Panc1 (cell line): ENCODE measurements around the gene NFAM1.

Source experiments
- POLR2AphosphoS5 ChIP-seq: IDR thresholded peaks from 2 replicates; pipeline ENCODE4 v1.6.1; 2012; ENCODE audit warnings: mild to moderate bottlenecking, low read depth, low read length, moderate library complexity
- SIN3A ChIP-seq: IDR thresholded peaks from 2 replicates; pipeline ENCODE4 v1.6.1; 2012; ENCODE audit warnings: low read depth, mild to moderate bottlenecking, low read length, moderate library complexity, borderline replicate concordance; ENCODE audit not compliant: insufficient read depth
- TF ChIP-seq, protein P1 (sequence below): fragments of 450-650 bp; IDR thresholded peaks from 2 replicates; pipeline ENCODE4 v1.5.1; 2017; ENCODE audit warnings: mild to moderate bottlenecking
- TF ChIP-seq, protein P2 (sequence below), 2 experiments: IDR thresholded peaks; 2 replicates each; pipeline ENCODE4 v1.6.1; 2011 to 2012; ENCODE audit warnings: low read depth in 2 of 2, control low read depth in 1 of 2, low read length in 1 of 2, mild to moderate bottlenecking in 1 of 2, moderate library complexity in 1 of 2; ENCODE audit not compliant: insufficient read depth in 1 of 2

DNA sequence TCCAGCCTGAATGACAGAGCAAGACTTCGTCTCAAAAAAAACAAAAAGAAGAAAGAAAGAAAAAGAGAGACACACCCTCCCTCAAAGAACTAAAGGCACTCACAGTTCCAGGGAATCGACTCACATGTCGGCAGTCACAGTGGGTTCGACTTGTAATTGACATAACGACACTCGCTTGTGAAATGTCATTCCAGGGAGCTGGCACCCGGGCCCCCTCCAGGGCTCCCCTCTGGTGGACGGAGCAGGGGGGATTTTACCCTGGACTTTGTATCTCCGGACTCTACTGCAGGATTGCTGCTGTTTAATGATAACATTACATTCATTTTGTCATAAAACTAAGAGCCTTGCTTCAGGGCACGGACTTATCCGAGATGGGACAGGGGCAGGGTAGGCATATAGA lies 18.2 kb downstream of the NFAM1 start:
- TF ChIP-seq, protein P1, sequence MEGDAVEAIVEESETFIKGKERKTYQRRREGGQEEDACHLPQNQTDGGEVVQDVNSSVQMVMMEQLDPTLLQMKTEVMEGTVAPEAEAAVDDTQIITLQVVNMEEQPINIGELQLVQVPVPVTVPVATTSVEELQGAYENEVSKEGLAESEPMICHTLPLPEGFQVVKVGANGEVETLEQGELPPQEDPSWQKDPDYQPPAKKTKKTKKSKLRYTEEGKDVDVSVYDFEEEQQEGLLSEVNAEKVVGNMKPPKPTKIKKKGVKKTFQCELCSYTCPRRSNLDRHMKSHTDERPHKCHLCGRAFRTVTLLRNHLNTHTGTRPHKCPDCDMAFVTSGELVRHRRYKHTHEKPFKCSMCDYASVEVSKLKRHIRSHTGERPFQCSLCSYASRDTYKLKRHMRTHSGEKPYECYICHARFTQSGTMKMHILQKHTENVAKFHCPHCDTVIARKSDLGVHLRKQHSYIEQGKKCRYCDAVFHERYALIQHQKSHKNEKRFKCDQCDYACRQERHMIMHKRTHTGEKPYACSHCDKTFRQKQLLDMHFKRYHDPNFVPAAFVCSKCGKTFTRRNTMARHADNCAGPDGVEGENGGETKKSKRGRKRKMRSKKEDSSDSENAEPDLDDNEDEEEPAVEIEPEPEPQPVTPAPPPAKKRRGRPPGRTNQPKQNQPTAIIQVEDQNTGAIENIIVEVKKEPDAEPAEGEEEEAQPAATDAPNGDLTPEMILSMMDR, result no peak
- TF ChIP-seq, protein P2, sequence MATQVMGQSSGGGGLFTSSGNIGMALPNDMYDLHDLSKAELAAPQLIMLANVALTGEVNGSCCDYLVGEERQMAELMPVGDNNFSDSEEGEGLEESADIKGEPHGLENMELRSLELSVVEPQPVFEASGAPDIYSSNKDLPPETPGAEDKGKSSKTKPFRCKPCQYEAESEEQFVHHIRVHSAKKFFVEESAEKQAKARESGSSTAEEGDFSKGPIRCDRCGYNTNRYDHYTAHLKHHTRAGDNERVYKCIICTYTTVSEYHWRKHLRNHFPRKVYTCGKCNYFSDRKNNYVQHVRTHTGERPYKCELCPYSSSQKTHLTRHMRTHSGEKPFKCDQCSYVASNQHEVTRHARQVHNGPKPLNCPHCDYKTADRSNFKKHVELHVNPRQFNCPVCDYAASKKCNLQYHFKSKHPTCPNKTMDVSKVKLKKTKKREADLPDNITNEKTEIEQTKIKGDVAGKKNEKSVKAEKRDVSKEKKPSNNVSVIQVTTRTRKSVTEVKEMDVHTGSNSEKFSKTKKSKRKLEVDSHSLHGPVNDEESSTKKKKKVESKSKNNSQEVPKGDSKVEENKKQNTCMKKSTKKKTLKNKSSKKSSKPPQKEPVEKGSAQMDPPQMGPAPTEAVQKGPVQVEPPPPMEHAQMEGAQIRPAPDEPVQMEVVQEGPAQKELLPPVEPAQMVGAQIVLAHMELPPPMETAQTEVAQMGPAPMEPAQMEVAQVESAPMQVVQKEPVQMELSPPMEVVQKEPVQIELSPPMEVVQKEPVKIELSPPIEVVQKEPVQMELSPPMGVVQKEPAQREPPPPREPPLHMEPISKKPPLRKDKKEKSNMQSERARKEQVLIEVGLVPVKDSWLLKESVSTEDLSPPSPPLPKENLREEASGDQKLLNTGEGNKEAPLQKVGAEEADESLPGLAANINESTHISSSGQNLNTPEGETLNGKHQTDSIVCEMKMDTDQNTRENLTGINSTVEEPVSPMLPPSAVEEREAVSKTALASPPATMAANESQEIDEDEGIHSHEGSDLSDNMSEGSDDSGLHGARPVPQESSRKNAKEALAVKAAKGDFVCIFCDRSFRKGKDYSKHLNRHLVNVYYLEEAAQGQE (IDR thresholded peaks at IDR 0.05; ENCODE audit: insufficient read depth in 1 of 2, low read depth in 2 of 2, low read length in 1 of 2), result no peak
- TF ChIP-seq POLR2AphosphoS5 (no peak), SIN3A (no peak)
